ENCODE measurements around the gene ZFP69B. TPM values are rescaled to one million over a fixed set of nuclear protein-coding genes. Genes with fewer than 3 reads are reported as not detected.

The ZFP69B gene
- total and polyA plus RNA-seq, 2 experiments from 2014 or later: 5.2 to 10.8 TPM

DNA sequence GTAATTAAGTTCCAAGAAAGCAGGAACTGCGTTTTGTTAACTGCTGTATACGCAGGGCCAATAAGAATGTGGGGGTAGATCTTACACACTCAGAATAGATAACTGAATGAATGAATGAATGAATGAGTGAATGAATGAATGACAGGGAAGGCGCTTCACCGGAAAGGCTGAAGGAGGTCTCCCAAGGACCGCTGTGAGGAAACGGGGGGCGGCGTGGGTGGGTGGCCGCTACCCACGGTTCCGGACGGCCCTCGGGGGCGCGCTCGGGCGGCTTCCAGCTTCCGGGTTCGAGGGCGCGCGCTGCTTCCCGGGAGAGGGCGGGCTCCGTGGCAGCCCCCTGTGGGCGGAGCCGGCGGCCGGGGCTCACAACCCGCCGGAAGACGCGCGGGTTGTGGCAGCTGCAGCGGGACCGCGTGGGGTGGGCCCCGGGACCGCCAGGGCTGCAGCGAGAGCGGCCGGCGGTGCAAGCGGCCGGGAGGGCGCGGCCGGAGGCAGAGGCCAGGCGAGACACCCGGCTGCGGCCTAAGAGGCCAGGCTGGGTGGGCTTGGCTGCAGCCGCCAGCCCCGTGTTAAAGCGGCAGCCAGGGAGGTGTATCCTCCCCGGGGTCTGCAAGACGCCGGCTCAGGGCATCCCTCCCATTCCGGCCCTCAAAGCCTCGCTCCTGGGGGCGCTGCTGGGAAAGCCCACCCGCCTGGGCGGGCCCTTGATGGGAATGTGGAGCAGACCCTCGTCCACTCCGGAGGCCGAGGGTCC, 26.8 kb downstream of the ZFP69B start, which contains the start of gene ZFP69:
ZFP69 (plus strand) TSS at position 367 of the 754 bp plus-strand sequence. CDS start 2,072 bp downstream, outside the sequence.
- peak within 1 kb of the TSS; percentile 93 for H2AFZ ChIP-seq
- no peaks in the 10 kb centered on the region for H3K79me2 ChIP-seq (replicated peaks; ENCODE audit: insufficient read depth)
- peaks cover 13% of the 10 kb centered on the region for H3K36me3 Mint-ChIP-seq (ENCODE audit: low read depth)
- H3F3A ChIP-seq (replicated peaks; ENCODE audit: low read depth): no peaks in the 10 kb centered on the region
- no peaks in the 10 kb centered on the region for H3K36me3 ChIP-seq (ENCODE audit: insufficient read depth)
- H3K9me2 ChIP-seq (ENCODE audit: insufficient read depth): no peaks in the 10 kb centered on the region
- H3K4me3 ChIP-seq: peak within 1 kb of the TSS; percentile 68
- H3K27me3 Mint-ChIP-seq (ENCODE audit: insufficient read depth, low read depth, poor library complexity): peaks cover 12% of the 10 kb centered on the region
- H3K27ac ChIP-seq (ENCODE audit: low read depth): no peak within 1 kb of the TSS
- TF ChIP-seq ZNF114 (CRISPR knock-in tag; IDR thresholded peaks at IDR 0.05) (no peak), NANOG (IDR thresholded peaks at IDR 0.05; ENCODE audit: borderline replicate concordance) (no peak), JUNB (IDR thresholded peaks at IDR 0.05; ENCODE audit: unreplicated experiment) (no peak), POLR2AphosphoS5 (IDR thresholded peaks at IDR 0.05; ENCODE audit: low read depth) (peak; percentile 66; the same call in 1 of the 2 replicates), CREB1 (CRISPR knock-in tag; IDR thresholded peaks at IDR 0.05; ENCODE audit: low read depth) (no peak), EZH2 (IDR thresholded peaks at IDR 0.05; ENCODE audit: low read depth, unreplicated experiment) (no peak)
- ATAC-seq: peak; percentile 94
- peaks cover 4% of the 10 kb centered on the region; the same call in 1 of the 2 replicates for H4K20me1 ChIP-seq (replicated peaks; ENCODE audit: insufficient read depth)
- DNase-seq (ENCODE audit: low spot score): peak; percentile 78
- peak within 1 kb of the TSS; percentile 94 for H3K4me2 ChIP-seq
- H3K9me3 Mint-ChIP-seq: peaks cover 42% of the 10 kb centered on the region
- H3K4me1 ChIP-seq (ENCODE audit: insufficient read depth): no peaks in the 10 kb centered on the region; the same call in 1 of the 2 replicates
- H3K4me1 Mint-ChIP-seq: peaks cover 15% of the 10 kb centered on the region
- H3K4me3 Mint-ChIP-seq: peak within 1 kb of the TSS; percentile 87
- 0 out of 2 replicates have a peak, but pooled peaks cover 8% of the 10 kb centered on the region for H3K27me3 ChIP-seq (ENCODE audit: insufficient read depth)
- H3K27ac Mint-ChIP-seq: no peak within 1 kb of the TSS

DNA sequence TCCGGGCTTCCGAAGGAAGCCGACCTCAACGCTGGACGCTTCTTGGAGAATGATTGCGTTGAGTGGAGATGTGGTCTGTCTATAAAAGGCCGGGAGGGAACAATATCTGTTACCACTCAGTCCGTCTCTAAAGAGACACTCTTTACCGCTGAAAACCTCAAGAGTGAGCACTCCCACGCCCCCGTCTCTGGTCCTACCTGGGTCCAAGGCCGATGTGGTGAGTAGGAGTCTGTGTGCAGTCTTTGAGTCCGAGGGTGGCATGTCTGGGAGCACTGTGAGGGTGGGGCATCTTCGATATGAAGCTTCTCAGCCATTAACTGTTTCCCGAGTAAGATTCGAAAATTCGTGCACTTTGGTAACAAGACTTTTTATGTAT, 27.4 kb downstream of the ZFP69B start:
- no peak overlapping the region for H3K27ac ChIP-seq (ENCODE audit: low read depth)
- H3K36me3 ChIP-seq (ENCODE audit: insufficient read depth): no peaks in the 10 kb centered on the region
- Mint-ChIP-seq H3K4me1 (peaks cover 15% of the 10 kb centered on the region), H3K9me3 (peaks cover 38% of the 10 kb centered on the region), H3K4me3 (peak overlapping the region; percentile 85), H3K27ac (no peak overlapping the region), H3K27me3 (ENCODE audit: insufficient read depth, low read depth, poor library complexity) (peaks cover 12% of the 10 kb centered on the region), H3K36me3 (ENCODE audit: low read depth) (peaks cover 18% of the 10 kb centered on the region)
- H3K4me3 ChIP-seq: peak overlapping the region; percentile 68
- no peaks in the 10 kb centered on the region for H3K79me2 ChIP-seq (replicated peaks; ENCODE audit: insufficient read depth)
- ATAC-seq: peak; percentile 52
- peak overlapping the region; percentile 93 for H2AFZ ChIP-seq
- 0 out of 2 replicates have a peak, but pooled peaks cover 8% of the 10 kb centered on the region for H3K27me3 ChIP-seq (ENCODE audit: insufficient read depth)
- no peaks in the 10 kb centered on the region; the same call in 1 of the 2 replicates for H3K4me1 ChIP-seq (ENCODE audit: insufficient read depth)
- no peak for DNase-seq (ENCODE audit: low spot score)
- peaks cover 8% of the 10 kb centered on the region; the same call in 1 of the 2 replicates for H4K20me1 ChIP-seq (replicated peaks; ENCODE audit: insufficient read depth)
- H3K9me2 ChIP-seq (ENCODE audit: insufficient read depth): no peaks in the 10 kb centered on the region
- no peaks in the 10 kb centered on the region for H3F3A ChIP-seq (replicated peaks; ENCODE audit: low read depth)
- peak overlapping the region; percentile 94 for H3K4me2 ChIP-seq
- no peak for TF ChIP-seq ZNF114 (CRISPR knock-in tag; IDR thresholded peaks at IDR 0.05)
- TF ChIP-seq STAT1 (IDR thresholded peaks at IDR 0.05; ENCODE audit: unreplicated experiment): no peak
- no peak for TF ChIP-seq ZNF331 (CRISPR knock-in tag; IDR thresholded peaks at IDR 0.05; ENCODE audit: low read depth)
- TF ChIP-seq CREB1 (CRISPR knock-in tag; IDR thresholded peaks at IDR 0.05; ENCODE audit: low read depth): no peak
- TF ChIP-seq, protein P1, sequence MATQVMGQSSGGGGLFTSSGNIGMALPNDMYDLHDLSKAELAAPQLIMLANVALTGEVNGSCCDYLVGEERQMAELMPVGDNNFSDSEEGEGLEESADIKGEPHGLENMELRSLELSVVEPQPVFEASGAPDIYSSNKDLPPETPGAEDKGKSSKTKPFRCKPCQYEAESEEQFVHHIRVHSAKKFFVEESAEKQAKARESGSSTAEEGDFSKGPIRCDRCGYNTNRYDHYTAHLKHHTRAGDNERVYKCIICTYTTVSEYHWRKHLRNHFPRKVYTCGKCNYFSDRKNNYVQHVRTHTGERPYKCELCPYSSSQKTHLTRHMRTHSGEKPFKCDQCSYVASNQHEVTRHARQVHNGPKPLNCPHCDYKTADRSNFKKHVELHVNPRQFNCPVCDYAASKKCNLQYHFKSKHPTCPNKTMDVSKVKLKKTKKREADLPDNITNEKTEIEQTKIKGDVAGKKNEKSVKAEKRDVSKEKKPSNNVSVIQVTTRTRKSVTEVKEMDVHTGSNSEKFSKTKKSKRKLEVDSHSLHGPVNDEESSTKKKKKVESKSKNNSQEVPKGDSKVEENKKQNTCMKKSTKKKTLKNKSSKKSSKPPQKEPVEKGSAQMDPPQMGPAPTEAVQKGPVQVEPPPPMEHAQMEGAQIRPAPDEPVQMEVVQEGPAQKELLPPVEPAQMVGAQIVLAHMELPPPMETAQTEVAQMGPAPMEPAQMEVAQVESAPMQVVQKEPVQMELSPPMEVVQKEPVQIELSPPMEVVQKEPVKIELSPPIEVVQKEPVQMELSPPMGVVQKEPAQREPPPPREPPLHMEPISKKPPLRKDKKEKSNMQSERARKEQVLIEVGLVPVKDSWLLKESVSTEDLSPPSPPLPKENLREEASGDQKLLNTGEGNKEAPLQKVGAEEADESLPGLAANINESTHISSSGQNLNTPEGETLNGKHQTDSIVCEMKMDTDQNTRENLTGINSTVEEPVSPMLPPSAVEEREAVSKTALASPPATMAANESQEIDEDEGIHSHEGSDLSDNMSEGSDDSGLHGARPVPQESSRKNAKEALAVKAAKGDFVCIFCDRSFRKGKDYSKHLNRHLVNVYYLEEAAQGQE (IDR thresholded peaks at IDR 0.05; ENCODE audit: unreplicated experiment): no peak
- TF ChIP-seq, protein P2, sequence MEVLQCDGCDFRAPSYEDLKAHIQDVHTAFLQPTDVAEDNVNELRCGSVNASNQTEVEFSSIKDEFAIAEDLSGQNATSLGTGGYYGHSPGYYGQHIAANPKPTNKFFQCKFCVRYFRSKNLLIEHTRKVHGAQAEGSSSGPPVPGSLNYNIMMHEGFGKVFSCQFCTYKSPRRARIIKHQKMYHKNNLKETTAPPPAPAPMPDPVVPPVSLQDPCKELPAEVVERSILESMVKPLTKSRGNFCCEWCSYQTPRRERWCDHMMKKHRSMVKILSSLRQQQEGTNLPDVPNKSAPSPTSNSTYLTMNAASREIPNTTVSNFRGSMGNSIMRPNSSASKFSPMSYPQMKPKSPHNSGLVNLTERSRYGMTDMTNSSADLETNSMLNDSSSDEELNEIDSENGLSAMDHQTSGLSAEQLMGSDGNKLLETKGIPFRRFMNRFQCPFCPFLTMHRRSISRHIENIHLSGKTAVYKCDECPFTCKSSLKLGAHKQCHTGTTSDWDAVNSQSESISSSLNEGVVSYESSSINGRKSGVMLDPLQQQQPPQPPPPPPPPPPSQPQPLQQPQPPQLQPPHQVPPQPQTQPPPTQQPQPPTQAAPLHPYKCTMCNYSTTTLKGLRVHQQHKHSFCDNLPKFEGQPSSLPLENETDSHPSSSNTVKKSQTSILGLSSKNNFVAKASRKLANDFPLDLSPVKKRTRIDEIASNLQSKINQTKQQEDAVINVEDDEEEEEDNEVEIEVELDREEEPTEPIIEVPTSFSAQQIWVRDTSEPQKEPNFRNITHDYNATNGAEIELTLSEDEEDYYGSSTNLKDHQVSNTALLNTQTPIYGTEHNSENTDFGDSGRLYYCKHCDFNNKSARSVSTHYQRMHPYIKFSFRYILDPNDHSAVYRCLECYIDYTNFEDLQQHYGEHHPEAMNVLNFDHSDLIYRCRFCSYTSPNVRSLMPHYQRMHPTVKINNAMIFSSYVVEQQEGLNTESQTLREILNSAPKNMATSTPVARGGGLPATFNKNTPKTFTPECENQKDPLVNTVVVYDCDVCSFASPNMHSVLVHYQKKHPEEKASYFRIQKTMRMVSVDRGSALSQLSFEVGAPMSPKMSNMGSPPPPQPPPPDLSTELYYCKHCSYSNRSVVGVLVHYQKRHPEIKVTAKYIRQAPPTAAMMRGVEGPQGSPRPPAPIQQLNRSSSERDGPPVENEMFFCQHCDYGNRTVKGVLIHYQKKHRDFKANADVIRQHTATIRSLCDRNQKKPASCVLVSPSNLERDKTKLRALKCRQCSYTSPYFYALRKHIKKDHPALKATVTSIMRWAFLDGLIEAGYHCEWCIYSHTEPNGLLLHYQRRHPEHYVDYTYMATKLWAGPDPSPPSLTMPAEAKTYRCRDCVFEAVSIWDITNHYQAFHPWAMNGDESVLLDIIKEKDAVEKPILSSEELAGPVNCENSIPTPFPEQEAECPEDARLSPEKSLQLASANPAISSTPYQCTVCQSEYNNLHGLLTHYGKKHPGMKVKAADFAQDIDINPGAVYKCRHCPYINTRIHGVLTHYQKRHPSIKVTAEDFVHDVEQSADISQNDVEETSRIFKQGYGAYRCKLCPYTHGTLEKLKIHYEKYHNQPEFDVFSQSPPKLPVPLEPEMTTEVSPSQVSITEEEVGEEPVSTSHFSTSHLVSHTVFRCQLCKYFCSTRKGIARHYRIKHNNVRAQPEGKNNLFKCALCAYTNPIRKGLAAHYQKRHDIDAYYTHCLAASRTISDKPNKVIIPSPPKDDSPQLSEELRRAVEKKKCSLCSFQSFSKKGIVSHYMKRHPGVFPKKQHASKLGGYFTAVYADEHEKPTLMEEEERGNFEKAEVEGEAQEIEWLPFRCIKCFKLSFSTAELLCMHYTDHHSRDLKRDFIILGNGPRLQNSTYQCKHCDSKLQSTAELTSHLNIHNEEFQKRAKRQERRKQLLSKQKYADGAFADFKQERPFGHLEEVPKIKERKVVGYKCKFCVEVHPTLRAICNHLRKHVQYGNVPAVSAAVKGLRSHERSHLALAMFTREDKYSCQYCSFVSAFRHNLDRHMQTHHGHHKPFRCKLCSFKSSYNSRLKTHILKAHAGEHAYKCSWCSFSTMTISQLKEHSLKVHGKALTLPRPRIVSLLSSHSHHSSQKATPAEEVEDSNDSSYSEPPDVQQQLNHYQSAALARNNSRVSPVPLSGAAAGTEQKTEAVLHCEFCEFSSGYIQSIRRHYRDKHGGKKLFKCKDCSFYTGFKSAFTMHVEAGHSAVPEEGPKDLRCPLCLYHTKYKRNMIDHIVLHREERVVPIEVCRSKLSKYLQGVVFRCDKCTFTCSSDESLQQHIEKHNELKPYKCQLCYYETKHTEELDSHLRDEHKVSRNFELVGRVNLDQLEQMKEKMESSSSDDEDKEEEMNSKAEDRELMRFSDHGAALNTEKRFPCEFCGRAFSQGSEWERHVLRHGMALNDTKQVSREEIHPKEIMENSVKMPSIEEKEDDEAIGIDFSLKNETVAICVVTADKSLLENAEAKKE (CRISPR knock-in tag; IDR thresholded peaks at IDR 0.05): no peak
- TF ChIP-seq NANOG (IDR thresholded peaks at IDR 0.05; ENCODE audit: borderline replicate concordance): no peak

All from GM23338 (cell line).